Measurements from ENCODE around the gene ZNF70. TPM values are rescaled to one million over a fixed set of nuclear protein-coding genes. Genes with fewer than 3 reads are reported as not detected.
"Not testable (repeated sequence)": the region's sequence is repeated elsewhere in the genome, so short reads cannot be mapped to it uniquely, and the experiment has no call there.

ZNF70 gene
- total RNA-seq, 6 experiments from 2014 or later: 0.51 to 1.2 (median 0.85) TPM

DNA sequence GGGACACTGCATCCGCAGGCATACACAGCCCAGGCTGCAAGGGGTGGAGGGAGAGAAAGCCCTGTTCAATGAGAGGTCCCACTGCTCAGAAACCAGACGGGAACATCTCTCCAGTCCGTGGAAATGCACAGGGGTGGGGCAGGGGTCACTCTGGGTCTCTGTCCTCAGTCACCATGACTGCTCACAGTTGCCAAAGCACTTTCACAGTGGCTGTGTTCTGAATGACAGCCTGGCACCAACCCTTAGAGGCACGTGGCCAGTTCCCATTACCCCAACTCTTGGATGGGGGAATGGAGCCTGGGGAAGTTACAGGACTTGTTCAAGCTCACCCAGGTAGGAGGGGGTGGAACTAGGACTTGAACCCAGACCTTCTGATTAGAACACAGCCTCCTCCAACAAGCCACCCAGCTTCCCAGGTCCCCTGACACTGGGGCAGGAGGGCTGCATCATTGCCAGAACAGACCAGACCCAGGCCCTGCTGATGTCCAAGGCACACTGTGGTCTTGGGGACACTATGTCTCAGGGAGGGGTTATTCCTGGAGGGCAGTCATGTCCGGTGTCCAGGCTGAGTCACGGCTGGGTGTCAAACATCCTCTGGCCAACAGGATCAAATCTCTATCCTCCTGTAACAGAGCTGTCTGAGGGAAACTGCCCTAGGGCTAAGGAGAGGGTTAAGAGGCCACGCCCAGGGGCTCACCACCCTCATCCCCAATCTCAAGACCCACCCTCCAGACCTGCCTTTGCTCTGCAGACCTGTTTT is 8.2 kb downstream of the ZNF70 start:
- intact Hi-C loops (cut with DNase I): no loop called here
- WGBS (ENCODE audit: insufficient coverage, low coverage, low lambda C conversion rate, missing lambda C conversion rate): no CpG with 5 or more reads among the region's 7 CpGs
- Histone ChIP-seq H3K4me3 (no peak overlapping the region), H3K4me1 (no peaks in the 10 kb centered on the region), H3K9me3 (no peaks in the 10 kb centered on the region), H3K27me3 (no peaks in the 10 kb centered on the region), H3K36me3 (peaks cover 0 to 7% (median 0%) of the 10 kb centered on the region in 4 donors), H3K27ac (no peak overlapping the region)
- ATAC-seq (peak in 1 of 4 donors; percentile 27), DNase-seq (no peak)
- TF ChIP-seq CTCF (IDR thresholded peaks at IDR 0.05): no peak
- no peak for TF ChIP-seq POLR2A (IDR thresholded peaks at IDR 0.05)

DNA sequence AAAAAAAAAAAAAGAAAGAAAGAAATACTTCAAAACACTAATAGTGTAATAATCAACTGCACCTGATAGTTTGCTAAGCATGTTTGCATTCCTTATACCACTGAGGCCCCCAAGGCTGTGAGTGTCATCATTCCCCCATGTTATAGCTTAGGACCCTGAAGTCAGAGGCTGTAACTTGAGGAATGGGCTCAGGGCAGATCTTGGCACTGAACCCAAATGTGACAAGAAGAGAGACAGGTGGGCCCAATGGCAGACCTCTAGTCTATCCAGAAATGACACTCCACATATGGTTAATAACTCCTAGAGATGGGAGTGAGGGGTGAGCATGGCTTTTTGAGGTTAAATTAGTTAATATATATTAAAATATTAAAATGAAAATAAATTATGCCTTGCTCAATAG is 13.2 kb downstream of the ZNF70 start:
- TF ChIP-seq POLR2A (IDR thresholded peaks at IDR 0.05) (no peak), CTCF (IDR thresholded peaks at IDR 0.05) (no peak)

DNA sequence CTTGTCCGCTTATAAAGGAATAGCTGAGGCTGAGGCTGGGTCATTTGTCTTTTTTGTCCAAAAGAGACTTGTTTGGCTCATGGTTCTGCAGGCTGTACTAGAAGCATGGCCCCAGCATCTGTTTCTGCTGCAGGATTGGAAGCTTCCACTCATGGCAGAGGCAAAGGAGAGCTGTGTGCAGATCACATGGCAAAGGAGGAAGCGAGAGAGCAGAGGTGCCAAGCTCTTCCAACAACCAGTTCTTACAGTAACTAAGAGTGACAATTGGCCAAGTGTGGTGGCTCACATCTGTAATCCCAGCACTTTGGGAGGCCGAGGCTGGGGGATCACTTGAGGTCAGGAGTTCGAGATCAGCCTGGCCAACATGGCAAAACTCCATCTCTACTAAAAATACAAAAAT is 22.8 kb downstream of the ZNF70 start:
- ATAC-seq: peak in 1 of 4 donors; percentile 42
- intact Hi-C loops (cut with DNase I); H3K4me3 ChIP-seq; H3K4me1 ChIP-seq; H3K27ac ChIP-seq; H3K27me3 ChIP-seq; H3K9me3 ChIP-seq; DNase-seq; H3K36me3 ChIP-seq: not testable (repeated sequence)
- WGBS (ENCODE audit: insufficient coverage, low coverage, low lambda C conversion rate, missing lambda C conversion rate): 100% methylated on average over 1 of the region's 4 CpGs

More for the DNA sequence above, 13.2 kb downstream of the ZNF70 start:
- Histone ChIP-seq H3K27ac (no peak overlapping the region), H3K36me3 (no peaks in the 10 kb centered on the region), H3K4me1 (no peaks in the 10 kb centered on the region), H3K27me3 (no peaks in the 10 kb centered on the region), H3K4me3 (no peak overlapping the region), H3K9me3 (no peaks in the 10 kb centered on the region)
- DNase-seq (no peak), ATAC-seq (no peak)
- intact Hi-C loops (cut with DNase I): no loop called here

GRCh38 chr22:23722724-23723123 is 28.2 kb downstream of the ZNF70 start:
- no peaks in the 10 kb centered on the region for H3K27me3 ChIP-seq
- H3K4me1 ChIP-seq: no peaks in the 10 kb centered on the region
- no peaks in the 10 kb centered on the region for H3K9me3 ChIP-seq
- TF ChIP-seq POLR2A (IDR thresholded peaks at IDR 0.05) (no peak), CTCF (IDR thresholded peaks at IDR 0.05) (no peak)
- WGBS (ENCODE audit: insufficient coverage, low coverage, low lambda C conversion rate, missing lambda C conversion rate): 72% methylated on average over 2 of the region's 2 CpGs
- no peak overlapping the region for H3K4me3 ChIP-seq
- DNase-seq (no peak), ATAC-seq (no peak)
- intact Hi-C loops (cut with DNase I): no loop called here
- no peak overlapping the region for H3K27ac ChIP-seq
- no peaks in the 10 kb centered on the region for H3K36me3 ChIP-seq

- no peak for ATAC-seq
- H3K9me3 ChIP-seq: no peaks in the 10 kb centered on the region
These were observed 28.8 kb downstream of the ZNF70 start for GRCh38 chr22:23722160-23722559.

More at GRCh38 chr22:23722160-23722559, 28.8 kb downstream of the ZNF70 start:
- Histone ChIP-seq H3K4me1 (no peaks in the 10 kb centered on the region), H3K36me3 (no peaks in the 10 kb centered on the region), H3K27ac (no peak overlapping the region), H3K4me3 (no peak overlapping the region), H3K27me3 (no peaks in the 10 kb centered on the region)
- no peak for TF ChIP-seq POLR2A (IDR thresholded peaks at IDR 0.05)
- TF ChIP-seq CTCF (IDR thresholded peaks at IDR 0.05): no peak
- no peak for DNase-seq
- intact Hi-C loops (cut with DNase I): no loop called here
- WGBS (ENCODE audit: insufficient coverage, low coverage, low lambda C conversion rate, missing lambda C conversion rate): 80% methylated on average over 3 of the region's 4 CpGs

Data from right lobe of liver (tissue), 6 donors.